HepG2 (cell line): ENCODE data around the gene PPP2R2C. TPM values are rescaled to one million over a fixed set of nuclear protein-coding genes. Genes with fewer than 3 reads are reported as not detected.

Experiments
- ATAC-seq: fragments of 200-7000 bp; cut with Tn5 transposase; 3 replicates; pipeline ENCODE4 v1.9.1; 2020; ENCODE audit warnings: mild to moderate bottlenecking, moderate library complexity
- BruUV-seq: library from RNA; stranded (reverse); fragments of 400-500 nt; replicated peaks from 2 replicates; lab custom pipeline; 2021; lab: Mats Ljungman, UMichigan
- CTCF ChIA-PET: fragments of 300-600 bp; formaldehyde crosslinking; extraction: SDS; loops from one replicate; lab custom pipeline; 2021; ENCODE audit warnings: low total read pairs, inconsistent platforms, low intra/inter-chr PET ratio; lab: Yijun Ruan, JAX
- POLR2A ChIA-PET: fragments of 350-600 bp; sonication (Branson Sonifier 250); formaldehyde crosslinking; loops from one replicate; lab custom pipeline; 2020; ENCODE audit warnings: antibody characterized with exemption, inconsistent platforms; lab: Yijun Ruan, JAX
- DNase-seq: peaks from one replicate; pipeline ENCODE4 v3.0.0-alpha.2; 2015; ENCODE audit warnings: low spot score
- FAIRE-seq: peaks from 3 replicates; lab custom pipeline; 2011; peaks lifted over from hg19 to GRCh38; lab: Jason Lieb, UNC
- H2AFZ ChIP-seq: one replicate; pipeline ENCODE4 v1.6.1; 2011; ENCODE audit warnings: low read length, inconsistent platforms
- H3K27ac ChIP-seq: fragments of 300-600 bp; 3 replicates; pipeline ENCODE4 v1.8.0; 2011; ENCODE audit warnings: mixed run types, mild to moderate bottlenecking, mixed read lengths, low read length, inconsistent platforms; ENCODE audit not compliant: insufficient read depth; ENCODE audit errors: extremely low read length
- H3K27me3 ChIP-seq, 2 experiments: fragments of 200-600 bp in 1 of 2; 2 replicates in 1 of 2; 3 replicates in 1 of 2; pipeline versions ENCODE4 v1.6.0 to v1.8.0; 2011; ENCODE audit warnings: low read length in 2 of 2, mild to moderate bottlenecking in 2 of 2, moderate library complexity in 2 of 2, inconsistent platforms in 1 of 2; ENCODE audit not compliant: insufficient read depth in 2 of 2, control insufficient read depth in 1 of 2
- H3K36me3 ChIP-seq, 2 experiments: fragments of 200-600 bp in 1 of 2; replicated peaks in 1 of 2; 2 replicates in 1 of 2; 3 replicates in 1 of 2; pipeline versions ENCODE4 v1.5.1 to v1.8.0; 2011; ENCODE audit warnings: low read length in 2 of 2, inconsistent platforms in 1 of 2; ENCODE audit not compliant: insufficient read depth in 2 of 2, control insufficient read depth in 1 of 2
- H3K4me1 ChIP-seq: 2 replicates; pipeline ENCODE4 v1.5.1; 2012; ENCODE audit warnings: low read length, inconsistent platforms; ENCODE audit not compliant: insufficient read depth
- H3K4me2 ChIP-seq: 2 replicates; pipeline ENCODE4 v1.6.0; 2011; ENCODE audit warnings: low read depth, low read length, inconsistent platforms
- H3K4me3 ChIP-seq, 3 experiments: fragments of 200-600 bp in 1 of 3; sonication (generic), shearing (Covaris generic) in 1 of 3; replicated peaks in 1 of 3; 2 replicates each; pipeline ENCODE4 v1.5.1; 2011 to 2016; ENCODE audit warnings: low read length in 3 of 3, inconsistent platforms in 2 of 3, low read depth in 2 of 3, mild to moderate bottlenecking in 2 of 3, control low read depth in 1 of 3, mixed read lengths in 1 of 3; ENCODE audit not compliant: insufficient read depth in 1 of 3
- H3K79me2 ChIP-seq: one replicate; pipeline ENCODE4 v1.6.1; 2011; ENCODE audit warnings: low read length, inconsistent platforms; ENCODE audit not compliant: insufficient read depth
- H3K9ac ChIP-seq: 2 replicates; pipeline ENCODE4 v1.6.0; 2011; ENCODE audit warnings: mild to moderate bottlenecking, low read depth, low read length, inconsistent platforms; ENCODE audit not compliant: insufficient read depth
- H3K9me3 ChIP-seq: 2 replicates; pipeline ENCODE4 v1.5.1; 2012; ENCODE audit warnings: mild to moderate bottlenecking, low read length
- H4K20me1 ChIP-seq: 2 replicates; pipeline ENCODE4 v1.6.0; 2011; ENCODE audit warnings: inconsistent platforms, mild to moderate bottlenecking, low read length, moderate library complexity; ENCODE audit not compliant: insufficient read depth
- CTCF ChIP-seq: sonication (generic); formaldehyde crosslinking; IDR thresholded peaks from 2 replicates; pipeline ENCODE4 v1.5.0; 2020; ENCODE audit warnings: mild to moderate bottlenecking, missing genetic modification reagents, moderate library complexity
- MYC ChIP-seq: sonication (generic); formaldehyde crosslinking; IDR thresholded peaks from 2 replicates; pipeline ENCODE4 v1.9.0; 2021; ENCODE audit warnings: missing genetic modification reagents, borderline replicate concordance
- SMC3 ChIP-seq: IDR thresholded peaks from 2 replicates; pipeline ENCODE4 v1.6.1; 2011; ENCODE audit warnings: low read length, improper control_type of control experiment
- STAG1 ChIP-seq: sonication (generic); formaldehyde crosslinking; IDR thresholded peaks from 2 replicates; pipeline ENCODE4 v1.4.0; 2020; ENCODE audit warnings: missing genetic modification reagents
- ZBTB46 ChIP-seq: sonication (generic); formaldehyde crosslinking; IDR thresholded peaks from 2 replicates; pipeline ENCODE4 v1.4.0; 2020; ENCODE audit warnings: mild to moderate bottlenecking, missing genetic modification reagents, borderline replicate concordance
- ZNF160 ChIP-seq: sonication (generic); formaldehyde crosslinking; IDR thresholded peaks from 2 replicates; pipeline ENCODE4 v1.8.0; 2022; ENCODE audit warnings: mild to moderate bottlenecking, inconsistent platforms, missing genetic modification reagents
- ZNF687 ChIP-seq: sonication (generic); formaldehyde crosslinking; IDR thresholded peaks from 2 replicates; pipeline ENCODE4 v1.5.1; 2020; ENCODE audit warnings: mild to moderate bottlenecking, missing genetic modification reagents, moderate library complexity
- ZNF839 ChIP-seq: sonication (generic); formaldehyde crosslinking; IDR thresholded peaks from 2 replicates; pipeline ENCODE4 v1.4.0; 2020; ENCODE audit warnings: missing genetic modification reagents, mild to moderate bottlenecking, borderline replicate concordance
- WGBS: methylation state at CpG from one replicate; pipeline ENCODE4 v1.1.6; 2017; ENCODE audit warnings: low lambda C conversion rate; 5-methylcytosine and 5-hydroxymethylcytosine counted together
- in situ Hi-C: cut with HindIII; loops from 2 replicates; pipeline ENCODE4 v1.10.0; 2017; ENCODE audit warnings: low pct_unique_long_range_greater_than_20kb; ENCODE audit not compliant: extremely low pct_ligation_motif_present
- intact Hi-C: fragments of 100-400 bp; cut with micrococcal nuclease; formaldehyde crosslinking; loops from one replicate; pipeline ENCODE4 v1.10.0; 2022; ENCODE audit not compliant: unreplicated experiment
- polyA plus RNA-seq, 8 experiments: library from polyadenylated mRNA; depleted of rRNA in 3 of 8; stranded (reverse) in 7 of 8; unstranded in 1 of 8; fragments of >200 nt; fragmentation: Illumina TruSeq in 4 of 8; extraction: Trizol in 4 of 8; gene quantifications; 2 replicates each; pipeline versions ENCODE4 v1.2.1 to v1.2.3, GENCODE V29; 2011 to 2016; ENCODE audit warnings: low read depth in 4 of 8, missing spikeins in 1 of 8, mixed read lengths in 1 of 8; ENCODE audit not compliant: insufficient read depth in 1 of 8
- total RNA-seq, 5 experiments: library from RNA; depleted of rRNA; stranded (reverse); fragments of >200 nt; fragmentation: Illumina TruSeq; extraction: Trizol; gene quantifications; 2 replicates each; pipeline ENCODE4 v1.2.3, GENCODE V29; 2016; ENCODE audit warnings: low read depth in 1 of 5

PPP2R2C gene
- total and polyA plus RNA-seq, 2 of the 13 experiments (the other 11 are each of a cell fraction or from before 2014, with no cell fraction given) = 0.60 to 8.6 TPM

GRCh38 chr4:6332042-6332668 is 140.3 kb downstream of the PPP2R2C start:
- no TSS peak for BruUV-seq
- H3K27me3 ChIP-seq = peaks cover 0 to 18% of the 10 kb centered on the region in 2 experiments
- H3K4me1 ChIP-seq = peaks cover 39% of the 10 kb centered on the region
- TF ChIP-seq MYC (peak; percentile 36; the same call in 1 of the 2 replicates), ZNF687 (CRISPR knock-in tag) (0 out of 2 replicates have a peak, but pooled peaks have one; percentile 20), STAG1 (peak; percentile 55), SMC3 (peak; percentile 37; the same call in 1 of the 2 replicates), CTCF (peak; percentile 78), ZNF160 (CRISPR knock-in tag) (no peak), ZBTB46 (CRISPR knock-in tag) (no peak), ZNF839 (CRISPR knock-in tag) (0 out of 2 replicates have a peak, but pooled peaks have one; percentile 30)
- POLR2A ChIA-PET = interaction anchor here (1.3 to 1.5 kb wide), 2 partner anchors 12 to 23 kb away, joined by 4 read pairs; no protein-coding TSS in a partner anchor
- no peak overlapping the region for H3K4me3 ChIP-seq
- no peaks in the 10 kb centered on the region for H3K9me3 ChIP-seq
- no peak overlapping the region for H3K9ac ChIP-seq
- DNase-seq (no peak), FAIRE-seq (peak; percentile 43), ATAC-seq (peak; percentile 47)
- H3K36me3 ChIP-seq = no peaks in the 10 kb centered on the region
- no peak overlapping the region for H2AFZ ChIP-seq
- no peak overlapping the region for H3K4me2 ChIP-seq
- intact Hi-C loops (no loop called here), in situ Hi-C loops (loop anchor here (10.0 kb wide), 1 partner anchor 213 kb away; no protein-coding TSS in a partner anchor)
- CTCF ChIA-PET = interaction anchor here (1.1 to 7.9 kb wide), 4 partner anchors 50 to 81 kb away, joined by 3 to 66 read pairs (median 8); no protein-coding TSS in a partner anchor
- WGBS = 53% methylated on average over 11 of the region's 18 CpGs
- no peaks in the 10 kb centered on the region for H4K20me1 ChIP-seq
- H3K79me2 ChIP-seq = no peaks in the 10 kb centered on the region
- H3K27ac ChIP-seq = no peak overlapping the region
